22Rv1 (cell line): ENCODE measurements around the gene MTURN.
"Not testable (repeated sequence)": the region's sequence is repeated elsewhere in the genome, so short reads cannot be mapped to it uniquely, and the experiment has no call there.

Experiments
- H3K27ac ChIP-seq: fragments of 450-650 bp; 2 replicates; pipeline ENCODE4 v1.5.1; 2017
- ZFX ChIP-seq: fragments of 450-650 bp; IDR thresholded peaks from 2 replicates; pipeline ENCODE4 v1.6.1; 2017; ENCODE audit warnings: antibody characterized with exemption, borderline replicate concordance
- TF ChIP-seq, protein P1 (sequence below): fragments of 450-650 bp; IDR thresholded peaks from 2 replicates; pipeline ENCODE4 v1.5.1; 2017; ENCODE audit warnings: mild to moderate bottlenecking

MTURN gene

GRCh38 chr7:30187513-30187912 lies 52.7 kb downstream of the MTURN start:
- TF ChIP-seq, protein P1, sequence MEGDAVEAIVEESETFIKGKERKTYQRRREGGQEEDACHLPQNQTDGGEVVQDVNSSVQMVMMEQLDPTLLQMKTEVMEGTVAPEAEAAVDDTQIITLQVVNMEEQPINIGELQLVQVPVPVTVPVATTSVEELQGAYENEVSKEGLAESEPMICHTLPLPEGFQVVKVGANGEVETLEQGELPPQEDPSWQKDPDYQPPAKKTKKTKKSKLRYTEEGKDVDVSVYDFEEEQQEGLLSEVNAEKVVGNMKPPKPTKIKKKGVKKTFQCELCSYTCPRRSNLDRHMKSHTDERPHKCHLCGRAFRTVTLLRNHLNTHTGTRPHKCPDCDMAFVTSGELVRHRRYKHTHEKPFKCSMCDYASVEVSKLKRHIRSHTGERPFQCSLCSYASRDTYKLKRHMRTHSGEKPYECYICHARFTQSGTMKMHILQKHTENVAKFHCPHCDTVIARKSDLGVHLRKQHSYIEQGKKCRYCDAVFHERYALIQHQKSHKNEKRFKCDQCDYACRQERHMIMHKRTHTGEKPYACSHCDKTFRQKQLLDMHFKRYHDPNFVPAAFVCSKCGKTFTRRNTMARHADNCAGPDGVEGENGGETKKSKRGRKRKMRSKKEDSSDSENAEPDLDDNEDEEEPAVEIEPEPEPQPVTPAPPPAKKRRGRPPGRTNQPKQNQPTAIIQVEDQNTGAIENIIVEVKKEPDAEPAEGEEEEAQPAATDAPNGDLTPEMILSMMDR: no peak
- no peak for TF ChIP-seq ZFX
- H3K27ac ChIP-seq: no peak overlapping the region

DNA sequence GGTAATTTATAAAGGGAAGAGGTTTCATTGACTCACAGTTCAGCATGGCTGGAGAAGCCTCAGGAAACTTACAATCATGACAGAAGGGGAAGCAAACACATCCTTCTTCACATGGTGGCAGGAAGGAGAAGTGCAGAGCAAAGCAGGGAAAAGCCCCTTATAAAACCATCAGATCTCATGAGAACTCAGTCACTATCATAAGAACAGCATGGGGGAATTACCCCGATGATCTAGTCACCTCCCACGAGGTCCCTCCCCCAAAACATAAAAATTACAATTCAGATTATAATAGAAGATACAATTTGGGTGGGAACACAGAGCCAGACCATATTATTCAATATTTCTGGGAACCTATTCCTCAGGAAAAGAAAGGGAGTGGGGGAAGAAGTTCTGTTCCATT lies 53.6 kb downstream of the MTURN start:
- not testable (repeated sequence) for H3K27ac ChIP-seq

DNA sequence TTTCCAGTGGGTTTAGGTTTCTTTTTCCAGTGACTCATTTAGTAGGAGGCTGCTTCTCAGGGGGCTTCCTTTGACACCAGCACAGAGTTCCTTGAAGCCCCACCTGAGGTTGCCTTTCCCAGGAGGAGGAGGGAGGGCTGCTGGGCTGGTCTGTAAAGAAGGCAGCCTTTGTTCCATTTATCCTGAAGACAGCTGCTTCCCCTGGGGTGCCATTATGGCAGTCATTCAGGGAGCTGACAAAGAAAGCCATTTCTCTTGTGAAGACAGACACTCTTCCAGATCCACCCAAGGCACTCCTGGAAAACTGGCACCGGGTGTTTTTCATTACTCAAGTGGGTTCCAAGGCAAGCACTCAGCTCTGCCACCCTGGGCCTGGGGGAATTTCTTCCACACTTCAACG lies 54.0 kb downstream of the MTURN start:
- TF ChIP-seq, protein P1: no peak
- no peak for TF ChIP-seq ZFX
- H3K27ac ChIP-seq: no peak overlapping the region

GRCh38 chr7:30191809-30192208 lies 57.0 kb downstream of the MTURN start:
- H3K27ac ChIP-seq: no peak overlapping the region
- TF ChIP-seq, protein P1: no peak

DNA sequence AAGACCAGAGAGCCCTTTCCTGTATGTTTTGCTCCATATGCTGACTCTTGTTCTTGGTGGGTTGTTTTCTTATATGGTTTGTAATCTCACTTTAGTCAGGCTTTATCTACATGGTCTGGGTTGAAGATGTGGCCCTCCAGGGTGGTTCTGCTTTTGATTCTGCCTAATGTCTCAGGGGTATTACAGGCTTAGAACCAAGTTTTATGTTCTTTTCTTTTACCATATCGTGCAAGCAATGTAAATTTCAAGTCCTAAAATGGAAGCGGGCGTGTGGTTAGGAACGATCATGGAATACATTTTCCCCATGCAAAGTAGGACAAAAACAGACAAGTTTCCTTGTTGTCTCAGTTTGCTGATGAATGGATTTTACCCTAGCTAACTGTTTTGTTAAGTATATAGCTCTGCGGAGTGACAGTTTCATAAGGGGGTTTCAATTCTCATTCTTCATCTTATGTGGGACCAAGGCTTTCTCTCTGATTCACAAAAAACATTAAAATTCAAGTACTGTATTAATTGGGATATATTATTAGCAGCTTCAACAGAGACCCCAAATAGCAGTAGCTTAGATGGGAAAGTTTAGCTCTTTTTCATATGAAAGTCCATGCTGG lies 58.7 kb downstream of the MTURN start:
- TF ChIP-seq, protein P1: no peak
- TF ChIP-seq ZFX: no peak
- H3K27ac ChIP-seq: no peak overlapping the region

GRCh38 chr7:30196408-30196807 lies 61.6 kb downstream of the MTURN start:
- H3K27ac ChIP-seq: no peak overlapping the region
- TF ChIP-seq ZFX: no peak
- TF ChIP-seq, protein P1: no peak

GRCh38 chr7:30197438-30197837 lies 62.7 kb downstream of the MTURN start:
- TF ChIP-seq, protein P1: no peak
- TF ChIP-seq ZFX: no peak
- no peak overlapping the region for H3K27ac ChIP-seq

GRCh38 chr7:30199271-30199670 lies 64.5 kb downstream of the MTURN start:
- TF ChIP-seq, protein P1: no peak
- no peak for TF ChIP-seq ZFX
- H3K27ac ChIP-seq: no peak overlapping the region
